Panc1 (cell line): ENCODE measurements around the gene ANXA6. TPM values are rescaled to one million over a fixed set of nuclear protein-coding genes. Genes with fewer than 3 reads are reported as not detected.

ENCODE experiments used
- ATAC-seq: fragments of 200-7000 bp; cut with Tn5 transposase; 2 replicates; pipeline ENCODE4 v1.9.1; 2020; ENCODE audit warnings: mild to moderate bottlenecking, moderate library complexity
- BruUV-seq: library from RNA; stranded (reverse); fragments of 400-500 nt; replicated peaks from 2 replicates; lab custom pipeline; 2021; lab: Mats Ljungman, UMichigan
- CTCF ChIA-PET: fragments of 300-600 bp; sonication (Branson Sonifier 250); formaldehyde crosslinking; loops from one replicate; lab custom pipeline; 2022; ENCODE audit warnings: antibody characterized with exemption; lab: Charles Lee
- POLR2A ChIA-PET: fragments of 300-600 bp; sonication (Branson Sonifier 250); formaldehyde crosslinking; loops from one replicate; lab custom pipeline; 2022; ENCODE audit warnings: antibody characterized with exemption; lab: Charles Lee
- DNase-seq: peaks from one replicate; pipeline ENCODE4 v3.0.0-alpha.2; 2010; ENCODE audit warnings: low read depth, low spot score
- H3K27ac ChIP-seq: 2 replicates; pipeline ENCODE4 v1.5.1; 2011; ENCODE audit warnings: mild to moderate bottlenecking, low read length, inconsistent platforms
- H3K27me3 ChIP-seq: fragments of 200-500 bp; sonication (Bioruptor generic); 2 replicates; pipeline ENCODE4 v1.6.0; 2014; ENCODE audit warnings: low read length, inconsistent platforms; ENCODE audit not compliant: control insufficient read depth, insufficient read depth
- H3K36me3 ChIP-seq: fragments of 200-500 bp; sonication (Bioruptor generic); 2 replicates; pipeline ENCODE4 v1.5.1; 2014; ENCODE audit warnings: inconsistent platforms, mild to moderate bottlenecking, low read length, moderate library complexity; ENCODE audit not compliant: control insufficient read depth, insufficient read depth
- H3K4me1 ChIP-seq: 2 replicates; pipeline ENCODE4 v1.5.1; 2011; ENCODE audit warnings: inconsistent platforms, mild to moderate bottlenecking, low read length, moderate library complexity; ENCODE audit not compliant: control insufficient read depth, insufficient read depth
- H3K4me3 ChIP-seq, 2 experiments: 2 replicates each; pipeline ENCODE4 v1.5.1; 2011 to 2012; ENCODE audit warnings: low read depth in 2 of 2, low read length in 2 of 2, mild to moderate bottlenecking in 2 of 2, inconsistent platforms in 1 of 2, moderate library complexity in 1 of 2
- H3K9me3 ChIP-seq: fragments of 200-500 bp; sonication (Bioruptor generic); 2 replicates; pipeline ENCODE4 v1.5.1; 2014; ENCODE audit warnings: low read depth, mild to moderate bottlenecking, inconsistent platforms, low read length, moderate library complexity; ENCODE audit not compliant: control insufficient read depth, insufficient read depth
- CTCF ChIP-seq: fragments of 450-650 bp; IDR thresholded peaks from 2 replicates; pipeline ENCODE4 v1.5.1; 2017; ENCODE audit warnings: mild to moderate bottlenecking
- POLR2AphosphoS5 ChIP-seq: IDR thresholded peaks from 2 replicates; pipeline ENCODE4 v1.6.1; 2012; ENCODE audit warnings: mild to moderate bottlenecking, low read depth, low read length, moderate library complexity
- SIN3A ChIP-seq: IDR thresholded peaks from 2 replicates; pipeline ENCODE4 v1.6.1; 2012; ENCODE audit warnings: low read depth, mild to moderate bottlenecking, low read length, moderate library complexity, borderline replicate concordance; ENCODE audit not compliant: insufficient read depth
- TCF7L2 ChIP-seq: IDR thresholded peaks from 2 replicates; pipeline ENCODE4 v1.6.1; 2011; ENCODE audit warnings: mild to moderate bottlenecking, low read depth, low read length, inconsistent platforms
- in situ Hi-C: cut with HindIII; loops from 2 replicates; pipeline ENCODE4 v1.10.0; 2016; ENCODE audit warnings: low sequenced_read_pairs, low pct_unique_long_range_greater_than_20kb
- intact Hi-C: fragments of 100-400 bp; cut with micrococcal nuclease; formaldehyde crosslinking; loops from one replicate; pipeline ENCODE4 v1.10.0; 2022; ENCODE audit not compliant: unreplicated experiment
- total RNA-seq: library from RNA; stranded (reverse); gene quantifications from one replicate; pipeline ENCODE4 v1.2.1, GENCODE V29; 2021; ENCODE audit not compliant: unreplicated experiment
- TF ChIP-seq, protein P1 (sequence below), 2 experiments: IDR thresholded peaks; 2 replicates each; pipeline ENCODE4 v1.6.1; 2011 to 2012; ENCODE audit warnings: low read depth in 2 of 2, control low read depth in 1 of 2, low read length in 1 of 2, mild to moderate bottlenecking in 1 of 2, moderate library complexity in 1 of 2; ENCODE audit not compliant: insufficient read depth in 1 of 2

Gene ANXA6
- total RNA-seq, 1 experiment from 2014 or later, result 60.0 TPM

DNA sequence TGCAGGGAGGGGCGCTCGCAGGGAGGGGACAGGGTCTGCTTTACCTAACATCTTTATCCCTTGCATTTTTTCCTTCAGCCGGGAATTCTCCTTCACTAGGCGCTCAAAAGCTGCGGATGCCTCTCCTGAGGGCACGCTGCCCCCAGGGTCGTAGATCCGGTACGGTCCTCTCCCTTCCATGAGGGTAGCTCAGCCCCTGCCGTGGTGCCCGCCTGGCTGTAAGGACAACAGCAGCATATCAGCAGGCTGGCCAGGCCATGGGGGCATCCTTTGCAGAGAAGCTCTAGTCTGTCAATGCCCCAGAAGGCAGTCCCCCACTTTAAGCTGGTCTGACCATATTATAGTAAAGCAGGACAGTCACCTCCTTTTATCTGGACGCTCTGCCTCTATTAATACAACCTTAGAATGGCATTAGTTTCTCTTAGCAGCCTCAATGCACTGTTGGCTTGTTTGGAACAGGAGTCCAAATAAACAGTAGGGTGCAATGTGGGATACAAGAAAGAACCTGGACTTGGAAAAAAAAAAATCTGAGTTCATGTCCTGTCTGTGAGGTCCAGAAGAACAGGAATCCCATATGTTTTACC is 92.6 kb downstream of the ANXA6 start:
- H3K27me3 ChIP-seq, result no peaks in the 10 kb centered on the region
- ChIA-PET CTCF (interaction anchor here (0.6 kb wide), 1 partner anchor 386 kb away, joined by 4 read pairs; no protein-coding TSS in a partner anchor), POLR2A (no interaction called here)
- intact Hi-C loops (no loop called here), in situ Hi-C loops (no loop called here)
- no peak overlapping the region for H3K4me3 ChIP-seq
- TF ChIP-seq CTCF, result no peak
- TF ChIP-seq, protein P1, sequence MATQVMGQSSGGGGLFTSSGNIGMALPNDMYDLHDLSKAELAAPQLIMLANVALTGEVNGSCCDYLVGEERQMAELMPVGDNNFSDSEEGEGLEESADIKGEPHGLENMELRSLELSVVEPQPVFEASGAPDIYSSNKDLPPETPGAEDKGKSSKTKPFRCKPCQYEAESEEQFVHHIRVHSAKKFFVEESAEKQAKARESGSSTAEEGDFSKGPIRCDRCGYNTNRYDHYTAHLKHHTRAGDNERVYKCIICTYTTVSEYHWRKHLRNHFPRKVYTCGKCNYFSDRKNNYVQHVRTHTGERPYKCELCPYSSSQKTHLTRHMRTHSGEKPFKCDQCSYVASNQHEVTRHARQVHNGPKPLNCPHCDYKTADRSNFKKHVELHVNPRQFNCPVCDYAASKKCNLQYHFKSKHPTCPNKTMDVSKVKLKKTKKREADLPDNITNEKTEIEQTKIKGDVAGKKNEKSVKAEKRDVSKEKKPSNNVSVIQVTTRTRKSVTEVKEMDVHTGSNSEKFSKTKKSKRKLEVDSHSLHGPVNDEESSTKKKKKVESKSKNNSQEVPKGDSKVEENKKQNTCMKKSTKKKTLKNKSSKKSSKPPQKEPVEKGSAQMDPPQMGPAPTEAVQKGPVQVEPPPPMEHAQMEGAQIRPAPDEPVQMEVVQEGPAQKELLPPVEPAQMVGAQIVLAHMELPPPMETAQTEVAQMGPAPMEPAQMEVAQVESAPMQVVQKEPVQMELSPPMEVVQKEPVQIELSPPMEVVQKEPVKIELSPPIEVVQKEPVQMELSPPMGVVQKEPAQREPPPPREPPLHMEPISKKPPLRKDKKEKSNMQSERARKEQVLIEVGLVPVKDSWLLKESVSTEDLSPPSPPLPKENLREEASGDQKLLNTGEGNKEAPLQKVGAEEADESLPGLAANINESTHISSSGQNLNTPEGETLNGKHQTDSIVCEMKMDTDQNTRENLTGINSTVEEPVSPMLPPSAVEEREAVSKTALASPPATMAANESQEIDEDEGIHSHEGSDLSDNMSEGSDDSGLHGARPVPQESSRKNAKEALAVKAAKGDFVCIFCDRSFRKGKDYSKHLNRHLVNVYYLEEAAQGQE (IDR thresholded peaks at IDR 0.05; ENCODE audit: insufficient read depth in 1 of 2, low read depth in 2 of 2, low read length in 1 of 2), result no peak
- no peak for TF ChIP-seq SIN3A
- no peak for TF ChIP-seq POLR2AphosphoS5
- TF ChIP-seq TCF7L2, result no peak
- H3K27ac ChIP-seq, result no peak overlapping the region
- BruUV-seq, result TSS peak; percentile 9
- DNase-seq, result no peak
- no peak for ATAC-seq
- no peaks in the 10 kb centered on the region for H3K9me3 ChIP-seq
- H3K36me3 ChIP-seq, result no peaks in the 10 kb centered on the region
- H3K4me1 ChIP-seq, result no peaks in the 10 kb centered on the region; the same call in 1 of the 2 replicates

DNA sequence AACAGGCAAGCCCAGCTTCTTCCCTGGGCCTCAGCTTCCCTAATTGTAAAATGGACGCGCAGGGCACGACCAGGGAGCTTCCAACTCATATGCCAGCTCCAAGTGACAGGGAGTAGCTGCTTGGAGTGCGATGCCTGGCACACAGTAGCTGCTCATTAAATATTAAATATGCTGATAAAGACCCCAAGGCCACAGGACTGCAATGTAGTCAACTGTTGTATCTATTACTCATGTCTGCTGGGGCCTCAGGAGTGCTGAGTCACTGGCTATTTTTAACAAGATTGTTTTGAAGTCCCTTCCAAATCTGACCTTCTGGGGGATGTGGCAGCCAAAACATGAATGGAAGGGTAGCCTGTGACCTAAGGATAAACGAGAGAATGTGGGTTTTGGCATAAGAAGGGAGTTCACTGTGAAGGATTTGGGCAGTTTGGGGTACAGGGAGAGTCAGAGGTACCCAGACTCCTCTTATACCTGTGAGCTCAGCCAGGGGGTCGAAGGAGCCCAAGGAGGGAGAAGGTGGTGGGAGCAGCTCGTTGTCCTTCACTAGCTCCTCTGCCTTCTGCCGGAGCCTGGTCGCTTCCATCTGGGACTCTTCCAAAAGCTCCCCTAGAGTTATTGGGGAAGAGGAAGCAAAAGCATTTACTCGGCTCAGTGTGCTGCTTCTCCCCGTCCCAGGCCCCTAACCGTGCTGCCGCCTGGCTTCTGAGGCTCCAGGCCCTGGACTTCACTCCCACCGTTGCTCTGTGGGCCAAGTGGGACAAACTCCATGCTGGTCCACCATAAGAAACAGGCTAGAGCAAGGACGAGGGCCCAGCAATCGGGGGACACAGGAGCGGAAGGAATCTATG is 94.2 kb downstream of the ANXA6 start:
- intact Hi-C loops, result no loop called here

More for the DNA sequence above, 94.2 kb downstream of the ANXA6 start:
- DNase-seq (no peak), ATAC-seq (peak; percentile 32; the same call in 1 of the 2 replicates)
- TF ChIP-seq TCF7L2, result no peak
- TF ChIP-seq CTCF, result no peak
- TF ChIP-seq, protein P1 (IDR thresholded peaks at IDR 0.05; ENCODE audit: insufficient read depth in 1 of 2, low read depth in 2 of 2, low read length in 1 of 2), result no peak
- ChIA-PET POLR2A (no interaction called here), CTCF (interaction anchor here (0.6 kb wide), 1 partner anchor 311 kb away, joined by 3 read pairs; no protein-coding TSS in a partner anchor)
- Histone ChIP-seq H3K4me3 (no peak overlapping the region), H3K9me3 (no peaks in the 10 kb centered on the region), H3K36me3 (no peaks in the 10 kb centered on the region), H3K4me1 (no peaks in the 10 kb centered on the region; the same call in 1 of the 2 replicates), H3K27me3 (no peaks in the 10 kb centered on the region), H3K27ac (no peak overlapping the region)
- in situ Hi-C loops, result no loop called here
- BruUV-seq, result no TSS peak
